ENCODE data around the gene SAC3D1.
A peak's percentile ranks its signal among the peaks of the same experiment; 100 is the strongest.

The SAC3D1 gene

DNA sequence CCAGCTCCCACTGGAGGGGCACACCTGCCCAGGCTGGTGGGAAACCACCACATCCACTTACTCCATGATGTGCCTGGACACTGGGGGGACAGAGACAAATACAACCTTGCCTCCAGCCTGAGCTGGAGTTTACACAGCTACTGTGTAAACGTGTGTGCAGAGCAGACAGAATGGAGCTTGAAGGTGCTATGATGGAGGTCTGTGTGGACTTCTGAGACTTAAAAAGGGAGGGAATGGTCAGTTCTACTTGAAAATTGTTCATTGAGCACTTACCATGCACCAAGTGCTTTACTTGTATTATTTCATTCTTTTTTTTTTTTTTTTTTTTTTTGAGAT is 31.6 kb downstream of the SAC3D1 start:
- DNase-seq (ENCODE audit: low read depth) = no peak
- H3K4me3 ChIP-seq (ENCODE audit: low read length) = no peak overlapping the region
- TF ChIP-seq, protein P1, sequence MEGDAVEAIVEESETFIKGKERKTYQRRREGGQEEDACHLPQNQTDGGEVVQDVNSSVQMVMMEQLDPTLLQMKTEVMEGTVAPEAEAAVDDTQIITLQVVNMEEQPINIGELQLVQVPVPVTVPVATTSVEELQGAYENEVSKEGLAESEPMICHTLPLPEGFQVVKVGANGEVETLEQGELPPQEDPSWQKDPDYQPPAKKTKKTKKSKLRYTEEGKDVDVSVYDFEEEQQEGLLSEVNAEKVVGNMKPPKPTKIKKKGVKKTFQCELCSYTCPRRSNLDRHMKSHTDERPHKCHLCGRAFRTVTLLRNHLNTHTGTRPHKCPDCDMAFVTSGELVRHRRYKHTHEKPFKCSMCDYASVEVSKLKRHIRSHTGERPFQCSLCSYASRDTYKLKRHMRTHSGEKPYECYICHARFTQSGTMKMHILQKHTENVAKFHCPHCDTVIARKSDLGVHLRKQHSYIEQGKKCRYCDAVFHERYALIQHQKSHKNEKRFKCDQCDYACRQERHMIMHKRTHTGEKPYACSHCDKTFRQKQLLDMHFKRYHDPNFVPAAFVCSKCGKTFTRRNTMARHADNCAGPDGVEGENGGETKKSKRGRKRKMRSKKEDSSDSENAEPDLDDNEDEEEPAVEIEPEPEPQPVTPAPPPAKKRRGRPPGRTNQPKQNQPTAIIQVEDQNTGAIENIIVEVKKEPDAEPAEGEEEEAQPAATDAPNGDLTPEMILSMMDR (IDR thresholded peaks at IDR 0.05; ENCODE audit: insufficient read depth, low read depth, low read length, missing control alignments) = no peak

DNA sequence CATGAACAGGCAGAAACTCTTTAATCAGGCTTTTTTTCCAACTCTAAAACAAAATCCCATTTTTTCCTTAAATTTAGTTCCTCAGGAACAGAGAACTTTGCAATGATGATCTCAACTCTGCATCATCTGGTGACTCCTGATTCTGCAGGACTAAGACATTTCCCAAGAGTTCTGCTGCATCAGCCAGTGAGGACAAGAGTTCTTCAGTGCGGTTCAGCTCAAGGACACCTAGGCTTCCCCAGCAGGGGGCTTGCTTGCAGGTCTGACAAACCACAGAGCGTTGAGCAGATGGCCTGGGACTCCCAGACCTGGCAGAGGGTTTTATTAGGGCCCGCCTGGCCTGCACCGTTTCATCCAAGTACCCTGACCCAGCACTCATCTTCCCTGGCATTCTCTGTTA is 36.4 kb downstream of the SAC3D1 start:
- TF ChIP-seq, protein P1 (IDR thresholded peaks at IDR 0.05; ENCODE audit: insufficient read depth, low read depth, low read length, missing control alignments) = no peak
- H3K4me3 ChIP-seq (ENCODE audit: low read length) = no peak overlapping the region
- DNase-seq (ENCODE audit: low read depth) = peak; percentile 14

DNA sequence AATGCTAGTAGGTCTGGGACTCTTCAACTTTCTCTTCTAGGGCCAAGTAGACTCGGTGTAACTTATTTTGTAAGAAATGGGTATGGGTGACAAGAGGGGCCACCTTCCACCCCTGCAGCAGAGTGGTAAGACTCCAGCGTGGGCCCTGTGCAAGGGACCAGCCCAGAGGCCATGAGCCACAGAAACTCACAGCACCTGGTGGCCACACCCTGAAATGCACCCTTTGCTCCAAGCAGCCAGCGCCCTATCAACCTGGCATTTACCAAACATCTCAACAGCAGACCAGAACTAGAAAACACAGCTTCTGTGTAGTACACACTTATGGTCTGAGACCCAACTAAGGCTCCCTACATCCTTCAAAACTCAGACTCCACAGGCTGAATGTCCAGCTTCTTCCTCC is 37.1 kb downstream of the SAC3D1 start:
- DNase-seq (ENCODE audit: low read depth) = peak; percentile 67
- TF ChIP-seq, protein P1 (IDR thresholded peaks at IDR 0.05; ENCODE audit: insufficient read depth, low read depth, low read length, missing control alignments) = peak; percentile 83

DNA sequence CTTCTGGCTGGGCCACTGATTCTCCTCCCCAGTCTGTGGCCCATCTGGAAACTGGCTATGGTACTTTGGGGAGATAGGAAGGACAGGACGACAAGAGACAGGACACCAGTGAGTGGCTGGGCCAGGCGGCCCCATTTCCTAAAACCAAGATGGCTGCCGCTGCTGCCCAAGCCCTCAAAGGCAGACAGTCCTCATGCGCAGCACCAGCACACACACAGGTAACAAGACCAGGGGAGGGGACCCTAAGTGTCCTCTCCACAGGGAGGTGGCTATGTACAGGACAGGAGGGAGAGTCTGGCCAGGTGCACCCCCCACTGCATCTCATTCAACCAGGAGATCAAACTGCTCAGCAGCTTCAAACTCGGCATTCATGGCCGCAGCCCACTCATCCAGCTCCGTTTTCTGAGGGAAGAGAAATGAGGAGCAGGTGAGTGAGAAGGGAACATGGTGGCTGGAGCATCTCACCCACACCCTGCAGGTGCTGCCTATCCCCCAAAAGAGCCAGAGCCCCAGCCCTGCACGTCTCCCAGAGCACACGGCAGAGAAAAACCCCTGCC is 37.9 kb downstream of the SAC3D1 start:
- DNase-seq (ENCODE audit: low read depth) = no peak
- H3K4me3 ChIP-seq (ENCODE audit: low read length) = no peak overlapping the region
- TF ChIP-seq, protein P1 (IDR thresholded peaks at IDR 0.05; ENCODE audit: insufficient read depth, low read depth, low read length, missing control alignments) = no peak

More for the DNA sequence above, 37.1 kb downstream of the SAC3D1 start:
- H3K4me3 ChIP-seq (ENCODE audit: low read length) = no peak overlapping the region

DNA sequence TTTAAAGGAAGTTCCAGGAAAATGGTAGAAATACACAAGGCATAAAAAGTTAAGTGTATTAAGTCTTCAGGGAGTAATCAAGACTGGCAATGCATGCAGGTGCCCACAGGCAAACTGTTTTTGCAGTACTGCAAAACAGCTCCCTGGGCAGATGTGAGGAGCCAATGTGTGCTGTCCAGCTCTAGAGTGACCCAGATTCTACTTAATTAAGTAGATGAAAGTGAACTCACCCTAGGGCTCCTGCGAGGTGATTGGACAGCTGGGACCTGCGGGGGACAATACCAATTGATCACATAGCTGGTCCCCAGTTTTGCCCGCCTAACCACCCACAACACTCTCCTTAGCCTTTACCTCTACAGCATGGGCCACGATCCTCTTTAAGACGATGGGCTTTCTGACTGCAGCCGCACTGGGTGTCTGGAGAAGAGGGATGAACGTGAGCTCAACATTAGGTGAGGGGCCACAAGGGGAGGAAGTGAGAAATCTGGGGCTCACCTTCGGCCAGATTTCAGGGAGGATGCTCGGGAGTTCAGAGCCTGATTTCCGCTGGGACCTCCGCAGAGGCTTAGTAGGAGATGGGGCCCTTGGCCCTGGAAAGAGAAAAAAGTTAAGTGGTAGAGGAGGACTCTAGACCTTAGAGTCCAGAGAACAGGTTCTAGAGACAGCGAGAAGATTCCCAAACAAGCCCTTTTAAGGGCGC is 42.3 kb downstream of the SAC3D1 start:
- TF ChIP-seq, protein P1 (IDR thresholded peaks at IDR 0.05; ENCODE audit: insufficient read depth, low read depth, low read length, missing control alignments) = no peak
- no peak for DNase-seq (ENCODE audit: low read depth)
- peak overlapping the region; percentile 98 for H3K4me3 ChIP-seq (ENCODE audit: low read length)

DNA sequence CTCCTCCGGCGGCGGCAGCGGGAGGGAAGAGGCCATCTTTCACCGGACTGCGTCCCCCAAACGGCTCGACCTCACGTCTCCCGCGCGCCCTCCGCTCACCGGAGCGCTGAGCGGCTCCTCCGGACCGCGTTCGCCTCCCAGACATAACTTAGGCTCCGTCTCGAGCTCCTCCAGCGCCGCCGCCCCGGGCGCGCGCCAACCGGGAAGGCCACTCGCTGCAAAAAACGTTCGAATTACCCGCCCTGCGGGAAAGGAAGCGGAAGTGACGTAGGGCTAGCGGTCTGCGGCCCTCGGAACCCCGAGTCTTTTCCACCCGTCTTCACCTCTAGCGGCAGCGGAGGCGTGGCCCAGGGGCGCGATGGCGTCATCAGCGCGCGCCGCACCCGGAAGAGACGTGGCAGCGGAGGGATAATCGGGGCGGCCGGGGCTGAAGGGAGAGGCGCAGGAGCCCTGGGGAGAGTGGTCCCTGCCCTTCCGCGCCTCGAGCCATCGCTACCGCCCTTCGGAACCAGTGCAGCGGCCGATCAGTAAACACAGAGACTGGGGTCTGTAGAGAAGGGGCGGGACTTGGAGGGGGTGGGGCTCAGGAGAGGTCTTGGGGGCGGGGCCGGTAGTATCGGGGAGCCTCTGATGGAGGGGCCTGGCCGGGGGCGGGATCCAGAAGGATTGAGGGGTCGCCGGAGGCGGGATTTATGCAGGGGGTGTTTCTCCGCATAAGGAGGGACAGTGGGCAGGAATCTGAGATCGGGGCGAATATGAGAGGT is 43.0 kb downstream of the SAC3D1 start, which contains the start of the genes CDCA5 and ZFPL1:
Gene CDCA5 (minus strand): TSS at position 207 of the 764 bp plus-strand sequence. CDS start 62 bp downstream, at position 145.
Gene ZFPL1 (plus strand): TSS at position 389 of the 764 bp plus-strand sequence. CDS start 477 bp downstream, outside the sequence.
- DNase-seq (ENCODE audit: low read depth) = peak; percentile 96
- peak within 1 kb of the TSS; percentile 98 for H3K4me3 ChIP-seq (ENCODE audit: low read length)
- TF ChIP-seq, protein P1 (IDR thresholded peaks at IDR 0.05; ENCODE audit: insufficient read depth, low read depth, low read length, missing control alignments) = no peak

All from epithelial cell of esophagus (primary cell).